ENCODE data around the gene AMFR.

Gene AMFR

DNA sequence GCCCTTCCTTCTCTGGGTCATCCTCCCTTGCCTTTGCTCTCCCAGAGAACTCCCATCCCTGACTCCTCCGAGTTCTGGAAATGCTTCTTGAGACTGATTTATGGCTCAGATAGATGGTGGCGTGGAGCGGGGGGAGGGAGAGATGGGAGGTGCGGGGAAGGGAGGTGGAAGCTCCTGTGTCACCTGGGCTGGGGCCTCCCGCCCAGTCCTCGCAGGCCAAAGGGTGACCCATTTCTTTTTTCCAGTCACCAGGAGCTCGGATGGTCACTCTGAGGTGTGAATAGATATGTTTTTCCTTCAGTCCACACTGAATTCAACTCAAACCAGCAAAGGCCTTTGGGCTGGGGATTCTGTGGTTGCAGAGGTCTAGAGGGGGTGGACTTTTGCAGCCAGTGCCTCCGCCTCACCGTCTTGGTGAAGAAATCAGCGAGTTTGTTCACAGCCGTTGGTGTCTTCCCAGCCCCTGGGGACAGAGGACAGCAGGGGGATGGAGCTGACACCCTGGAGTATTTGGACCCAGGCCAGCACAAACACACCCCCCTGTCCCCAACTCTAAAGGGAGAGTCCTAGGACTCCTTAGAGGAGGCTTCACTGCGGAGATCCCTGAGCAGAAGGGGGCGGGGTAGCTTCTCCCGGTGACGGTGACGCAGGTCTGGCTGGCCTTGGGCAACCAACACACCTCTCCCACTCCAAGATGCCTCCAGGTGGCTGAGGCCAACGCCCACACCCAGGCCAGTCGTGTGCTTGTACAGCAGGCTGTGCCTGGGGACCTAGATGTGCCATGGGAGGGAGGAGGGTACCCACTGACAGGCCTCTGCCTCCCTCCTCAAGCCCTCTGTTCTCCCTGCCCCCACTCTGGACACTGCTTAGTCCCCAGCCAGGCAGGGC lies 80.6 kb downstream of the AMFR start:
- TF ChIP-seq GATA2 (IDR thresholded peaks at IDR 0.05; ENCODE audit: low read depth, low read length) (no peak), GATA3 (IDR thresholded peaks at IDR 0.05; ENCODE audit: low read depth, low read length) (no peak)

DNA sequence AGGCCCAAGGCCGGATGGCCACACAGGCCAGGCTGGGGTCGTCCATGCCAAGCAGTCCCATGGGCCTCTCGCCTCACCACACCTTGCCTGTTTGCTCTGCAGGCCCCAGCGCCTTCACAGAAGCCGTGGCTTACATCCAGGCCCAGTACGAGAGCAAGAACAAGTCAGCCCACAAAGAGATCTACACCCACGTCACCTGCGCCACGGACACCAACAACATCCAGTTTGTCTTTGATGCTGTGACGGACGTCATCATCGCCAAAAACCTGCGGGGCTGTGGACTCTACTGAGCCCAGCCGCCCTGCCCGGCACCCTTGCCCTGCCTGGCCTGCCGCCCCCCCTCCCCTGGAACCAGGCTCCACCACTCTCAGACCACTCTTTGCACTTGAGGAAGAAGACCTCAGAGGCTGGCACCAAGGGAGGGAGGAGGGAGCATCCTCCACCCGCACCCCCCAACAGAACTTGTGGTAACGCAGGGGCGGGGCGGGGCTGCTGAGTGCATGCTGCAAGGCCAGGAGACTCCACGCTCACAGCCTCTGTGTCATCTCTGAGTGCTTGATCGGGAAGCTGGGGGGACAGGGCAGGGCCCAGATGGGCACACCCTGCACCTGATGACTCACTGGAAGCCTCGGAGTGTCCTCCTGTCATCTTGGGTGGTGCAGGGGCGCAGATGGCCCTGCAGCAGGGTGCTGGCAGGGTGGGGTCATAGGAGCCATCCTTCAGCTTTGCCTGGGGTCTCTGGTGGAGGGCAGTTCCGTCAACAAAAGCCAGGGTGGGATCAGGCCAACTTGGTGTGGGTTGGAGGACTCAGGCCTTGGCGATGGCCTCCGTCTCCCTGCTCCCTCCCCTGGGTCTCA lies 81.5 kb downstream of the AMFR start:
- TF ChIP-seq GATA3 (IDR thresholded peaks at IDR 0.05; ENCODE audit: low read depth, low read length) (no peak), GATA2 (IDR thresholded peaks at IDR 0.05; ENCODE audit: low read depth, low read length) (no peak)

GRCh38 chr16:56341656-56342399 lies 83.5 kb downstream of the AMFR start:
- TF ChIP-seq GATA3 (IDR thresholded peaks at IDR 0.05; ENCODE audit: low read depth, low read length): no peak
- no peak for TF ChIP-seq GATA2 (IDR thresholded peaks at IDR 0.05; ENCODE audit: low read depth, low read length)

- TF ChIP-seq GATA2 (IDR thresholded peaks at IDR 0.05; ENCODE audit: low read depth, low read length) (no peak), GATA3 (IDR thresholded peaks at IDR 0.05; ENCODE audit: low read depth, low read length) (no peak)
Measured at GRCh38 chr16:56340864-56341365, 84.4 kb downstream of the AMFR start.

DNA sequence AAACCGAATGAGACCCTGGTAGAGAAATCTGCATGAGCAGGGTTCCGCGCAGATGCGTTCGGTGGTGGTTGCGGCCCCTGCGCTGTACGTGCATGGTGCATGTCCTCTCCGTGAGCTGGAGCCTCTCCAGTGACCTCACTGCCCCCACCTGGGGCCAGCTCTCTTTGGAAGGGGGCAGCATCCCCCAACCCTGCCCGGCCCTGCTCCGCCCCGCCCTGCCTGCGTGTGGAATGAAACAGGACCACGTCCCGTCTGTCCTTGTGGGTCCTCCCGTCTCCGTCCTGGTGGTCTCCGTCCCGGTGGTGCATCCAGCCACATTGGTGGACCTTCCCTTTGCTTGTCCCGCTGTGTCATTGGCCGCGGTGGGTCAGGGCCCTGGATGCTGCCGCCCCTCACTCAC lies 84.9 kb downstream of the AMFR start:
- no peak for TF ChIP-seq GATA2 (IDR thresholded peaks at IDR 0.05; ENCODE audit: low read depth, low read length)
- no peak for TF ChIP-seq GATA3 (IDR thresholded peaks at IDR 0.05; ENCODE audit: low read depth, low read length)

DNA sequence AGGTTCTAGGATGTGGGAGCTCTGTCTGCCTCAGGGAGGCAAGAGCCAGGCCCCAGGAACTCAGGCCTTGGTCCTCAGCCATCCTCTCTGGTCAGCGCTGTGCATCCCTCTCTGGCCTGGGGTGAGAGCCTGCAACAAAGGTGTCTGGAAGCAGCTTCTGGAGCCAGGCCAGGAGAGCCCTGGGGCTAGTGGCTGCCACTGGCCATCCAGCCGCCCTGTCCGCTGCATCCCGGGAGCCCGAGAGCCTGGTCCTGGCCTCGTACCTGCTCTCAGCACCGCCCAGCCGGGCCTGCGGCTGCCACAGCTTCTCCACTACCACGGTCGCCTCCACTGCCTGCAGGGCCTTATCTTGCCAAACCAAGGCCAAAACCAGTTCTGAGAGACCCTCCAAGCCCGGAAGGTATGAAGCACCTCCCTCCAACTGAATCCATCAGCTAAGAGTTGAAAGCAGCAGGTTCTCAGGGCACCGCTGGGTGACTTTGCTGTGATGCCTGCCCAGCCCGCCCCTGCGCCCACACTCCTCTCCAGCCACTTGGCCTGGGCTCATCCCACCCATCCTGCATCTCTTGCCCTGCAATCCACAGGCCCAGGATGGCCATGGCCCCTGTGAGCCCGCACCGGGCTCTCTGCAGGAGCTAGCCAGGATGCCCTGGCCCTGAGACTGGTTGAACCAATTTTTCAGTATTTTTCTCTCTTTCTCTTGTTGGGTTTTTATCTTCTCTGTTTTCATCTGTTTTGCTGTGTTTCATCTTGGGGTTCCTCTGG lies 85.7 kb downstream of the AMFR start:
- TF ChIP-seq GATA3 (IDR thresholded peaks at IDR 0.05; ENCODE audit: low read depth, low read length): no peak
- TF ChIP-seq GATA2 (IDR thresholded peaks at IDR 0.05; ENCODE audit: low read depth, low read length): no peak

DNA sequence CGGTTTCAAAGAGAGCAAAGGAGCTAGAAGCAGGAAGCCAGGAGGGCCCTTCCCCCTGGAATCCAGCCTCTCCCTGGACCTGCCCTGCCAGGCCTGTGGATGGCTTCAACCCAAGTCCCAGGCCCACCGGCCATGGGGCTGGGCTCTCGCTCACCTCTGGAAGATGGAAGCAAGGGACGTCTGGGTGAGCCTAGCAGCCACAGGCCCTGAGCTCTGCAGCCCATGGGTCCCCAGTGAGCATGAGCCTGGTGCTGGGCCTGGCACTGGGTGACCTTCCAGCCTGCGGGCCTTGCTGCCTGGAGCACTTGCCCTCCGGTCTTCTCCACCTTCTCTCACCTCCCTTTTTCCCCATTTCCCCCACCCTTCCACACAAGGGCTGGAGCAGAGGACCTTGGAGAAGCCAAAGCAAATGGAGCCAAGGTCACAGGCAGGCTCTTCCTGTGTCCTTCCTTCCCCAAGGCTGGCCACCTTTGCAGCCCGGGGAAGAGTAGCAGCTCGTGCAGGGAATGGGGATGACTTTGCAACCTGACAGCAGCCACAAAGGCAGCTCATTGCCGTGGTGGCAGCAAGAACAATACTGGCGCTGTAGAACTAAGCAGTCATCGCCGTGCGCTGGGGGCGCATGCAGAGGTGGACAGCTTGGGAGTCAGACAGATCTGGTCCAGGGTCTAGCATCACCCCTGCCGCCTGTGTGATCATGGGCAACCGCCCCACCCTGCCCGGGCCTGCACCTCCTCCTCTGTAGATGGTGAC lies 86.6 kb downstream of the AMFR start:
- TF ChIP-seq GATA2 (IDR thresholded peaks at IDR 0.05; ENCODE audit: low read depth, low read length) (no peak), GATA3 (IDR thresholded peaks at IDR 0.05; ENCODE audit: low read depth, low read length) (no peak)

- TF ChIP-seq GATA2 (IDR thresholded peaks at IDR 0.05; ENCODE audit: low read depth, low read length): no peak
- TF ChIP-seq GATA3 (IDR thresholded peaks at IDR 0.05; ENCODE audit: low read depth, low read length): no peak
Measured at GRCh38 chr16:56337858-56338325, 87.5 kb downstream of the AMFR start.

GRCh38 chr16:56337131-56337857 lies 88.1 kb downstream of the AMFR start:
- no peak for TF ChIP-seq GATA3 (IDR thresholded peaks at IDR 0.05; ENCODE audit: low read depth, low read length)
- TF ChIP-seq GATA2 (IDR thresholded peaks at IDR 0.05; ENCODE audit: low read depth, low read length): no peak

DNA sequence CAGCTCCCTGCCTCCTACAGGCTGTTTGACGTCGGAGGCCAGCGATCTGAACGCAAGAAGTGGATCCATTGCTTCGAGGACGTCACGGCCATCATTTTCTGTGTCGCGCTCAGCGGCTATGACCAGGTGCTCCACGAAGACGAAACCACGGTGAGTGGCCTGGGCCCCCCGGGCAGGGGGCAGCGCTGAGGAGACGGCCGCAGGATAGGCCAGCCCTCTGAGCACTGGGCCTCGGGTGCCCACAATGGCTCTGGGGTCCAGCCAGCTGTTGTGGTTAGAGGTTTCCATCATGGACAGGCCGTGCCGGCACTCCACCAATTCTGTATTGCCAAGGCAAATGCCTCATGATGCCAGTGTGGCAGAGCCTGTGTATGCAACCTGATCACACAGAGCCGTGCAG lies 88.6 kb downstream of the AMFR start:
- no peak for TF ChIP-seq GATA2 (IDR thresholded peaks at IDR 0.05; ENCODE audit: low read depth, low read length)
- TF ChIP-seq GATA3 (IDR thresholded peaks at IDR 0.05; ENCODE audit: low read depth, low read length): no peak

DNA sequence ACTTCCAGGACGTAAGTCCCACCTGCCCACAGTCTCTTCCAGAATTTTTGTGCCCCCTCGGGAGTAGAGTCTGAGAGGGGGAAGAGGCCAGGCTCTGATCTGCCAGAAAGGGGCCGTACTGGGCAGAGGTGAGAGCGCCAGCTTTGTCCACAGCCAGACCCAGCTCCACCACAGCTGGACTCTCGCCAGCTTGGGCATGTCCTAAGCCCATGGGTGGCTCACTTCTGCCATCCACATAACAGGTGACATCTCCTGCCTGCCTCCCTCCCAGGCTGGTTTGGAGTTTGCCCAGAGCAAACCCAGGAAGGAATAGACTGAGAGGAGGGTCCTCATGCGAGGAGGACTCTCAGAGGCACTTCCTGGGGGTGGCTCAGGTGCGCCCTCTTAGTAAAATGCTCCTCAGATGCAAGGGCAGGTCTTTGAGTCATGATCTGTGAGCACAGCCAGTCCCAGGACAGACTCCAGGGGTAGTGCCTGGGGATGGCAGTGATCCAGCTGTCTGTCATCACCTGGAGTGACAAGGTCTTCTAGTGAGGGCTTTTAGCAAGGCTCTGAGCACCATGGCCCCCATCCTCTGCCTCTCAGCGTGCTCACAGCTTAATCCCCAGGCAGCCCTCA lies 89.2 kb downstream of the AMFR start:
- TF ChIP-seq GATA2 (IDR thresholded peaks at IDR 0.05; ENCODE audit: low read depth, low read length) (no peak), GATA3 (IDR thresholded peaks at IDR 0.05; ENCODE audit: low read depth, low read length) (no peak)
